HG03045 (cell line): ENCODE results near the gene BTC.
"Not testable (repeated sequence)": the region's sequence is repeated elsewhere in the genome, so short reads cannot be mapped to it uniquely, and the experiment has no call there.

Source experiments
- ATAC-seq: cut with Tn5 transposase; IDR thresholded peaks from one replicate; pipeline ENCODE4 v1.9.1; 2021; ENCODE audit warnings: mild to moderate bottlenecking, moderate library complexity; ENCODE audit not compliant: unreplicated experiment

The BTC gene

GRCh38 chr4:74758551-74759145 lies 35.7 kb downstream of the BTC start:
- ATAC-seq: no peak

GRCh38 chr4:74757136-74757535 lies 37.2 kb downstream of the BTC start:
- ATAC-seq: no peak

- no peak for ATAC-seq
These were observed 38.8 kb downstream of the BTC start for GRCh38 chr4:74755486-74755885.

GRCh38 chr4:74754218-74754617 lies 40.1 kb downstream of the BTC start:
- ATAC-seq: no peak

GRCh38 chr4:74752798-74753197 lies 41.5 kb downstream of the BTC start:
- no peak for ATAC-seq

- ATAC-seq: no peak
These were observed 42.5 kb downstream of the BTC start for GRCh38 chr4:74751856-74752255.

- no peak for ATAC-seq
These were observed 43.1 kb downstream of the BTC start for GRCh38 chr4:74751247-74751646.

- no peak for ATAC-seq
These were observed 52.1 kb downstream of the BTC start for GRCh38 chr4:74742185-74742584.

- no peak for ATAC-seq
These were observed 55.7 kb downstream of the BTC start for GRCh38 chr4:74738464-74739143.

GRCh38 chr4:74734995-74735394 lies 59.3 kb downstream of the BTC start:
- ATAC-seq: no peak

GRCh38 chr4:74733756-74734155 lies 60.6 kb downstream of the BTC start:
- no peak for ATAC-seq

GRCh38 chr4:74724979-74725378 lies 69.3 kb downstream of the BTC start:
- no peak for ATAC-seq

- ATAC-seq: no peak
These were observed 77.9 kb downstream of the BTC start for GRCh38 chr4:74716436-74716765.

- ATAC-seq: no peak
These were observed 78.5 kb downstream of the BTC start for GRCh38 chr4:74715706-74716435.

- no peak for ATAC-seq
These were observed 79.7 kb downstream of the BTC start for GRCh38 chr4:74714611-74715130.

GRCh38 chr4:74708135-74708534 lies 86.2 kb downstream of the BTC start:
- not testable (repeated sequence) for ATAC-seq
